Activated CD4-positive, alpha-beta T cell treated with anti-CD3 and anti-CD28 coated beads, Interleukin-2, amount 50 U/mL, for 1 hour (primary cell): Measurements from ENCODE around the gene KRTAP10-7.
"Not testable (repeated sequence)": the region's sequence is repeated elsewhere in the genome, so short reads cannot be mapped to it uniquely, and the experiment has no call there.

Source experiments
- DNase-seq: peaks from one replicate; pipeline ENCODE4 v3.0.0-alpha.2; 2020

The KRTAP10-7 gene

GRCh38 chr21:44612669-44613229, 12.4 kb downstream of the KRTAP10-7 start:
- no peak for DNase-seq

GRCh38 chr21:44613386-44614155, 13.2 kb downstream of the KRTAP10-7 start:
- DNase-seq: no peak

- DNase-seq: no peak
These were observed 13.8 kb downstream of the KRTAP10-7 start for GRCh38 chr21:44614161-44614631.

- no peak for DNase-seq
These were observed 14.6 kb downstream of the KRTAP10-7 start for GRCh38 chr21:44614961-44615391.

- no peak for DNase-seq
These were observed 15.1 kb downstream of the KRTAP10-7 start for GRCh38 chr21:44615466-44615865.

- DNase-seq: no peak
These were observed 15.7 kb downstream of the KRTAP10-7 start for GRCh38 chr21:44615911-44616590.

GRCh38 chr21:44616591-44616926, 16.2 kb downstream of the KRTAP10-7 start:
- no peak for DNase-seq

GRCh38 chr21:44617071-44617501, 16.7 kb downstream of the KRTAP10-7 start:
- no peak for DNase-seq

- no peak for DNase-seq
These were observed 18.1 kb downstream of the KRTAP10-7 start for GRCh38 chr21:44618504-44618903.

- peak; percentile 51 for DNase-seq
These were observed 18.5 kb downstream of the KRTAP10-7 start for GRCh38 chr21:44618909-44619308.

- no peak for DNase-seq
These were observed 19.5 kb downstream of the KRTAP10-7 start for GRCh38 chr21:44619886-44620285.

GRCh38 chr21:44623575-44623974, 23.2 kb downstream of the KRTAP10-7 start:
- DNase-seq: no peak

GRCh38 chr21:44625756-44626155, 25.4 kb downstream of the KRTAP10-7 start:
- DNase-seq: no peak

GRCh38 chr21:44626262-44626661, 25.9 kb downstream of the KRTAP10-7 start:
- DNase-seq: no peak

GRCh38 chr21:44626673-44627143, 26.3 kb downstream of the KRTAP10-7 start, which contains the start of gene KRTAP10-9:
TSS of gene KRTAP10-9 (plus strand) at chr21:44627093. CDS start at chr21:44627172, 79 bp downstream.
- no peak for DNase-seq

GRCh38 chr21:44627181-44627822, 26.9 kb downstream of the KRTAP10-7 start:
- not testable (repeated sequence) for DNase-seq

GRCh38 chr21:44627831-44628233, 27.4 kb downstream of the KRTAP10-7 start:
- DNase-seq: not testable (repeated sequence)

GRCh38 chr21:44628707-44629391, 28.5 kb downstream of the KRTAP10-7 start:
- DNase-seq: no peak

GRCh38 chr21:44630440-44630839, 30.0 kb downstream of the KRTAP10-7 start:
- no peak for DNase-seq

- no peak for DNase-seq
These were observed 31.7 kb downstream of the KRTAP10-7 start for GRCh38 chr21:44632067-44632466.

GRCh38 chr21:44636209-44637017, 36.0 kb downstream of the KRTAP10-7 start:
- DNase-seq: no peak
